ENCODE measurements around the gene TFF1.

DNA sequence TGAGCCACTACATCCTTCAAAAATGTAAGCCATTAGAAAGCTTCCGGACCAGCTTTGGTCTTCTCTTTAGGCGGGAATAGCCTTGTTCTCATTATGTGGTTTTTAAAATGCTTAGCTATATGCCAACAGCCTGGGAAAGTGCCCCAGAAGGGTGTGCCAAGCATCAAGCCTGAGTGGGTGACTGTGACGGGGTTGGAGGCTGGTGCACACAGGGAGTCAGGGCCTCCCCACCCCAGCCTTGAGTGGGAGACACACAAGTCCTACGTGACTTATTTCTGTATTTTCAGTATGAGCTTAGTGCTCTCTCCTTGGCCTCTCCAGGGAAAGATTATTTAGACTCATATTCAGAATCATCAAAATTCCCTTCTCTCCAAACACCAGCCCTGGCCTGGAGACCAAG, 47.2 kb upstream of the TFF1 start:
- TF ChIP-seq, protein P1, sequence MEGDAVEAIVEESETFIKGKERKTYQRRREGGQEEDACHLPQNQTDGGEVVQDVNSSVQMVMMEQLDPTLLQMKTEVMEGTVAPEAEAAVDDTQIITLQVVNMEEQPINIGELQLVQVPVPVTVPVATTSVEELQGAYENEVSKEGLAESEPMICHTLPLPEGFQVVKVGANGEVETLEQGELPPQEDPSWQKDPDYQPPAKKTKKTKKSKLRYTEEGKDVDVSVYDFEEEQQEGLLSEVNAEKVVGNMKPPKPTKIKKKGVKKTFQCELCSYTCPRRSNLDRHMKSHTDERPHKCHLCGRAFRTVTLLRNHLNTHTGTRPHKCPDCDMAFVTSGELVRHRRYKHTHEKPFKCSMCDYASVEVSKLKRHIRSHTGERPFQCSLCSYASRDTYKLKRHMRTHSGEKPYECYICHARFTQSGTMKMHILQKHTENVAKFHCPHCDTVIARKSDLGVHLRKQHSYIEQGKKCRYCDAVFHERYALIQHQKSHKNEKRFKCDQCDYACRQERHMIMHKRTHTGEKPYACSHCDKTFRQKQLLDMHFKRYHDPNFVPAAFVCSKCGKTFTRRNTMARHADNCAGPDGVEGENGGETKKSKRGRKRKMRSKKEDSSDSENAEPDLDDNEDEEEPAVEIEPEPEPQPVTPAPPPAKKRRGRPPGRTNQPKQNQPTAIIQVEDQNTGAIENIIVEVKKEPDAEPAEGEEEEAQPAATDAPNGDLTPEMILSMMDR (IDR thresholded peaks at IDR 0.05; ENCODE audit: poor library complexity, severe bottlenecking) = no peak
- TF ChIP-seq EP300 (conservative IDR thresholded peaks at IDR 0.05; ENCODE audit: poor library complexity, severe bottlenecking) = no peak
- TF ChIP-seq POLR2AphosphoS5 (IDR thresholded peaks at IDR 0.05) = no peak
- no peak for TF ChIP-seq SMC3 (conservative IDR thresholded peaks at IDR 0.05; ENCODE audit: poor library complexity)
- TF ChIP-seq EZH2 (IDR thresholded peaks at IDR 0.05; ENCODE audit: borderline replicate concordance, insufficient read depth, low read length, poor library complexity, severe bottlenecking) = no peak
- TF ChIP-seq RAD21 (conservative IDR thresholded peaks at IDR 0.05) = no peak

Measured in neural cell (in vitro differentiated cells).